SU-DHL-6 (cell line): ENCODE data around the gene GCNT2.

Source experiments
- CTCF ChIP-seq: fragments of 200-600 bp; sonication (generic); IDR thresholded peaks from one replicate; pipeline ENCODE4 v1.5.1; 2017; ENCODE audit warnings: antibody characterized with exemption, mild to moderate bottlenecking, low read length, moderate library complexity; ENCODE audit not compliant: insufficient read depth, poor library complexity, severe bottlenecking
- EZH2phosphoT487 ChIP-seq: fragments of 200-600 bp; sonication (generic), shearing (Covaris generic); conservative IDR thresholded peaks from 2 replicates; pipeline ENCODE4 v1.6.1; 2018; ENCODE audit warnings: mild to moderate bottlenecking, antibody characterized with exemption, low read length, moderate library complexity, mixed read lengths

GRCh38 chr6:10542213-10542612 is 21.1 kb downstream of the GCNT2 start:
- TF ChIP-seq CTCF (no peak), EZH2phosphoT487 (no peak)
